ENCODE measurements around the gene ERCC6L2.

GRCh38 chr9:95954940-95955339 is 79.4 kb downstream of the ERCC6L2 start:
- TF ChIP-seq POLR2AphosphoS5 (IDR thresholded peaks at IDR 0.05; ENCODE audit: low read depth, low read length) (no peak), TAF1 (IDR thresholded peaks at IDR 0.05; ENCODE audit: borderline replicate concordance, insufficient read depth, low read length) (no peak), REST (IDR thresholded peaks at IDR 0.05; ENCODE audit: insufficient read depth in 1 of 2, low read depth in 2 of 2, low read length in 2 of 2) (no peak), FOXP2 (optimal IDR thresholded peaks at IDR 0.05; ENCODE audit: borderline replicate concordance, extremely low read depth, extremely low read length, insufficient read depth) (no peak), SIN3A (IDR thresholded peaks at IDR 0.05; ENCODE audit: borderline replicate concordance, insufficient read depth, low read length) (no peak)

Measured in PFSK-1 (cell line).